Hematopoietic multipotent progenitor cell treated with erythropoietin and hydrocortisone succinate and interleukin-3 and kit ligand, for 17 days (in vitro differentiated cells): ENCODE data around the gene HLA-DRB1.
"Not testable (repeated sequence)": the region's sequence is repeated elsewhere in the genome, so short reads cannot be mapped to it uniquely, and the experiment has no call there.

Experiments
- DNase-seq: peaks from one replicate; pipeline ENCODE4 v3.0.0-alpha.2; 2015; ENCODE audit warnings: low spot score

The HLA-DRB1 gene

DNA sequence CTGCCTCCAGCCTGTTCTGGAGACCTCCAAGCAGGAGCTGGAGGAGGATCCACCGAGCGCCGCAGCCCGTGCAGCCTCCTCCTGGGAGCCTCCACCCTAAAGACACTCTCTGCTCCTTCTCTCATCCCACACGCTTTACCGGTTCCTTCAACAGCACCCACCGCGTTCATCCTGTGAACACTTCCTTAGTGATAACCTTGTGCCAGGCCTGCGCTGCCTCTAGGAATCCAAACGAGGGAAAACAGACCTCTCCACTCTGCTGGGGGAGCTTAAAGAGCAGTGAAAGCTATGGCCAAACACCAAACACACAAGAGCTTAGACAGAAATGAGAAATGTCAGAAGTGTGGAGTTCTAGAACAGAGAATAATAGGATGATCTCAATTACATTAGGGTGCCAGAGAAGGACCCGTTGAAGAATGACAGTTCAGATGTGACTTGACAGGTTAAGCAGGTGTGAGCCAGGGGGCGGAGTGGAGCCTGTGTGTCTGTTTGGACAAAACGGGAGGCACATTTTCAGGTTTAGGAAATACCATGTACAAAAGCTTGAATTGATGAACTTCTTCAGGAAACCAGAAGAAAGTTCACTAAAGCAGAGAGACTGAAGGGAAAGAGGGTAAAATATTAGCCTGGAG lies 31.1 kb downstream of the HLA-DRB1 start:
- DNase-seq, result no peak

DNA sequence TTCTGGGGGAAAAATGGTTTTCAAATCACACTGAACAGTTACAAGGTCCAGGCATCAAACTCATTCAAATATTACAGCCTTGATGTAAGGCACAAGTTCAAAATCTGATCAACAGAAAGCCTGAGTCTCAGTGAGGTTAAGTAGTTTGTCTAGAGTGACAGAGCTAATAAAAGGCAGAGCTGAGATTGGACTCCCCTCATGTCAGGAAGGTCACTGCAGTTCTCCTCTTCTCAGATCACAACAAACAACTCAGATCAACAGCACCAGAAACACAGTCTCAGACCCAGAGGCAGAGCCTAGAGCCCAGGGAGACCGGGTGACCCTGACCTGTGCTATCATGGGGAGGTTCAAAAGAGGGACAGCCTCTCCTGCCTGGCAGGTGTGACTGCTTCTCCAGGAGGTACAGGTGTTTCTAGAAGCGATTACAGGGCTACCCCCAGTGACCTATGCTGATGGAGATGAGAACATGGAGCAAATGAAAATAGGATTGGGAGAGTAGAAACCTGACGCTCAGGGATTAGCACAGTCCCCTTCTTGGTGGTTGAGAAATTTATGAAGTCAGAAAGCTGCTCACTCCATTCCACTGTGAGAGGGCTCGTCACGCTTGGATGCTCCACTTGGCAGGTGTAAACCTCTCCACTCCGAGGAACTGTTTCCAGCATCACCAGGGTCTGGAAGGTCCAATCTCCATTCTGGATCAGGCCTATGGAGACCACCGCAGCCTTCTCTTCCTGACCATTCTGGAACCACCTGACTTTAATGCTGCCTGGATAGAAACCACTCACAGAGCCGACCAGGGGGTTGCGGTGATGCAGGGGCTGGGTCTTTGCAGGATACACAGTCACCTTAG lies 35.3 kb downstream of the HLA-DRB1 start:
- no peak for DNase-seq

DNA sequence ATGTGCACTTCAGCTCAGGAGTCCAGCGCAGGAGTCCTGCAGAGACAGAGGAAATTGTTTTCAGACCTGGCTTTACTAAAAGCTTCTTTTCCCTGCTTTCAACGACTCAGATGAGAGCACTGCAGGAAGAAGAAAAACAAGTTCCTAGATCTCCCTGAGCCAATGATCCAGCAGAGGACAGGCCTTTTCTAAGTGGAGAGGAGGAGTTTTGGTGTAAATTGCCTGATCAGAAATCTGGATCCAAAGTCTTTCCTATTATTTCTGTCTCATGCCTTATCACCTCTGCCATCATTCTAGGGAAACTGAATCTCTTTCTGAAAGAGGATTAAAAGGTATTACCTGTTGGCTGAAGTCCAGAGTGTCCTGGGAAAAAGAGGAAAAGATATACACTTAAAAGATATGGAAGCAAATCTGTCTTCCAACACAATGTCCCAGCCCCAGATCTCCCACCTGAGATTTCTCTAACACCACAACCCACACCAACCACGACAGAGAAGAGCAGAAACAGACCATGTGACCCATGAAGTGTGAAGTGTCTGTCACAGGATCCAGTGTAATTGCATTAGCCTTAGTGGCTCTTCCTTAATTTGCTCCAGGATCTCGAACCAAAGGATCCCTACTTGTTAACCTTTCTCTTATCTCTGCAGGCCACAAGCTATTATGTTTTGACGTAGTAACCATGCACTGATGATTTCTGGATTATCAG lies 36.5 kb downstream of the HLA-DRB1 start:
- DNase-seq, result no peak

GRCh38 chr6:32551410-32551809 lies 38.2 kb downstream of the HLA-DRB1 start:
- DNase-seq, result no peak

DNA sequence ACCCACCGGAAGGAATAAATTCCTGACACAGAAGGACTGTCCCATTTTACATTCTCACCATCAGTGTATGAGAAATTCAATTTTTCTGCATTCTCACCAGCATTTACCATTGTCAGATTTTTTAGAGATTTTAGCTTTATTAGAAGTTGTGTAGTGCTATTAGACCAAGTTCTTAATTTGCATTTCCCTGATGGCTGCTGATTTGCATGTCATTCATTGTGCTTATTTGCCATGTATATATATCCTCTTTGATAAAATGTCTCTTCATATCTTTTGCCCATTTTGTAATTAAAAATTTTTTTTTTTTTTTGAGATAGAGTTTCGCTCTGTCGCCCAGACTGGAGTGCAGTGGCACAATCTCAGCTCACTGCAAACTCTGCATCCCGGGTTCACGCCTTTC lies 49.8 kb downstream of the HLA-DRB1 start:
- DNase-seq, result no peak

GRCh38 chr6:32530431-32530793 lies 59.2 kb downstream of the HLA-DRB1 start:
- DNase-seq, result not testable (repeated sequence)

DNA sequence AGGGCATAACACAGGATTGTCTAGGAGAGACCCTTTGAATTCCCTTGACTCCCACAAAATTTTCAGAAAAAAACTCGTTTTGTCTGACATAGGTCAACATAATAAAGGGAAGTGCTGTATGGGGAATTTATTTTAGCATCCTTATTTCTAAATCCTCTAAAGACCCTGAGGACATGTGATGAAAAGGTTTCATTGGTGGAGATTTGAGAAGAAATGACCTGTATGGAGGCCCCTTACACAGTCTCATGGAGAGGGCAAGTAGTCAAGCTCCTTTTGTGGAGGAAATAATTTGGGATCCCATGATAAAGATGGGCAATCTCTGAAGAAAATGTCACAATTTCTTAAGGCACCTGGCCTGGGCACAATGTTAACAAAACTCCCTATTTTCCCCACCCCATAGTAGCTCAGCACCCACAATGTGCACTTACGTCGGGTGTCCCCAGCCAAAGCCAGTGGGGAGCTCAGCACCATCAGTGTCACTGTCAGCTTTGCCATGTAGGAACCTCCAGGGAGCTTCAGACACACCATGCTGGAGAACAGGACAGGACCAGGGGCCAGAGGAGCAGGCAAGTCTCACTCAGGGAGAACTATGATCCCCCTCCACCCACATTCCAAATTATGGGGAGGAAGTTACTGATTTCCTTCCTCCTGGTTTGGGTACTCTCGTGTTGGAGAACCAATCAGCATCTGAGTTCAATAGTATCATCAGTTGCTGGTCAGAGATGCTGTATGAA lies 59.8 kb downstream of the HLA-DRB1 start, which contains the start of gene HLA-DRB5:
TSS of gene HLA-DRB5 (minus strand) at position 591 of the 734 bp plus-strand sequence. CDS start at position 528, 63 bp downstream.
- DNase-seq, result no peak
